ENCODE measurements around the gene VEGFD. TPM values are rescaled to one million over a fixed set of nuclear protein-coding genes. Genes with fewer than 3 reads are reported as not detected.

Gene VEGFD
- total and polyA plus RNA-seq, 2 donors (not counting 1 experiment from before 2014, with no cell fraction given), result not detected

- Mint-ChIP-seq H3K9me3 (ENCODE audit: insufficient read depth) (peaks cover 3% of the 10 kb centered on the region), H3K4me1 (no peaks in the 10 kb centered on the region), H3K27ac (no peak overlapping the region), H3K27me3 (no peaks in the 10 kb centered on the region), H3K4me3 (no peak overlapping the region)
- ChIA-PET CTCF (no interaction called here), POLR2A (no interaction called here)
- ATAC-seq (ENCODE audit: low read depth) (no peak), DNase-seq (no peak)
- H3K36me3 ChIP-seq (replicated peaks in 1 of 2; ENCODE audit: control extremely low read depth in 1 of 2, control insufficient read depth in 1 of 2, extremely low read depth in 1 of 2, insufficient read depth in 2 of 2, low read length in 1 of 2), result no peaks in the 10 kb centered on the region
- H3K27me3 ChIP-seq (replicated peaks in 1 of 4; ENCODE audit: control extremely low read depth in 1 of 4, control insufficient read depth in 3 of 4, insufficient read depth in 4 of 4, low read length in 3 of 4), result no peaks in the 10 kb centered on the region
- H4K20me1 ChIP-seq (ENCODE audit: control insufficient read depth, insufficient read depth, low read length, poor library complexity, severe bottlenecking), result no peaks in the 10 kb centered on the region
- H3K27ac ChIP-seq (ENCODE audit: low read length in 2 of 2), result no peak overlapping the region
- no peak overlapping the region for H3K4me3 ChIP-seq (ENCODE audit: control extremely low read depth in 1 of 5, extremely low read depth in 1 of 5, insufficient read depth in 1 of 5, low read depth in 2 of 5, low read length in 4 of 5)
- H3K9ac ChIP-seq (ENCODE audit: low read length), result no peak overlapping the region
- no peak overlapping the region for H2AFZ ChIP-seq (ENCODE audit: insufficient read depth, low read depth, low read length, poor library complexity, severe bottlenecking)
- no peaks in the 10 kb centered on the region for H3K79me2 ChIP-seq (ENCODE audit: control insufficient read depth, insufficient read depth, low read length)
- intact Hi-C loops (cut with micrococcal nuclease), result no loop called here
- H3K9me3 ChIP-seq (ENCODE audit: control extremely low read depth in 1 of 3, control insufficient read depth in 2 of 3, insufficient read depth in 1 of 3, low read length in 2 of 3), result peaks cover 0 to 5% (median 0%) of the 10 kb centered on the region in 3 donors
- H3K4me1 ChIP-seq (ENCODE audit: control insufficient read depth in 2 of 2, insufficient read depth in 2 of 2, low read length in 2 of 2), result no peaks in the 10 kb centered on the region
- H3K4me2 ChIP-seq (replicated peaks; ENCODE audit: low read depth, low read length, poor library complexity, severe bottlenecking), result no peak overlapping the region
- no CpG with 5 or more reads among the region's 10 CpGs for WGBS (ENCODE audit: insufficient coverage)
- TF ChIP-seq CTCF (IDR thresholded peaks at IDR 0.05) (no peak), EZH2 (IDR thresholded peaks at IDR 0.05; ENCODE audit: borderline replicate concordance, insufficient read depth, low read depth, low read length, poor library complexity, severe bottlenecking) (no peak)
Measured at GRCh38 chrX:15416133-15416993, 32.1 kb upstream of the VEGFD start.

GRCh38 chrX:15413101-15413500, 28.9 kb upstream of the VEGFD start:
- DNase-seq, result no peak
- Histone ChIP-seq H3K27me3 (replicated peaks in 1 of 4; ENCODE audit: control extremely low read depth in 1 of 4, control insufficient read depth in 3 of 4, insufficient read depth in 4 of 4, low read length in 3 of 4) (no peaks in the 10 kb centered on the region), H3K9ac (ENCODE audit: low read length) (no peak overlapping the region), H3K9me3 (ENCODE audit: control extremely low read depth in 1 of 3, control insufficient read depth in 2 of 3, insufficient read depth in 1 of 3, low read length in 2 of 3) (peaks cover 0 to 5% (median 0%) of the 10 kb centered on the region in 3 donors), H3K4me2 (replicated peaks; ENCODE audit: low read depth, low read length, poor library complexity, severe bottlenecking) (no peak overlapping the region), H2AFZ (ENCODE audit: insufficient read depth, low read depth, low read length, poor library complexity, severe bottlenecking) (no peak overlapping the region), H4K20me1 (ENCODE audit: control insufficient read depth, insufficient read depth, low read length, poor library complexity, severe bottlenecking) (no peaks in the 10 kb centered on the region), H3K36me3 (replicated peaks in 1 of 2; ENCODE audit: control extremely low read depth in 1 of 2, control insufficient read depth in 1 of 2, extremely low read depth in 1 of 2, insufficient read depth in 2 of 2, low read length in 1 of 2) (no peaks in the 10 kb centered on the region), H3K79me2 (ENCODE audit: control insufficient read depth, insufficient read depth, low read length) (no peaks in the 10 kb centered on the region), H3K27ac (ENCODE audit: low read length in 2 of 2) (no peak overlapping the region), H3K4me3 (ENCODE audit: control extremely low read depth in 1 of 5, extremely low read depth in 1 of 5, insufficient read depth in 1 of 5, low read depth in 2 of 5, low read length in 4 of 5) (no peak overlapping the region), H3K4me1 (ENCODE audit: control insufficient read depth in 2 of 2, insufficient read depth in 2 of 2, low read length in 2 of 2) (no peaks in the 10 kb centered on the region)
- Mint-ChIP-seq H3K27me3 (no peaks in the 10 kb centered on the region), H3K27ac (no peak overlapping the region), H3K9me3 (ENCODE audit: insufficient read depth) (peaks cover 3% of the 10 kb centered on the region), H3K4me1 (no peaks in the 10 kb centered on the region), H3K4me3 (no peak overlapping the region)
- ChIA-PET POLR2A (no interaction called here), CTCF (no interaction called here)
- WGBS (ENCODE audit: insufficient coverage), result 100% methylated on average over 1 of the region's 6 CpGs
- intact Hi-C loops (cut with micrococcal nuclease), result no loop called here
- ATAC-seq (ENCODE audit: low read depth), result no peak
- TF ChIP-seq EZH2 (IDR thresholded peaks at IDR 0.05; ENCODE audit: borderline replicate concordance, insufficient read depth, low read depth, low read length, poor library complexity, severe bottlenecking) (no peak), CTCF (IDR thresholded peaks at IDR 0.05) (no peak)

All from B cell (primary cell).